Esophagus muscularis mucosa (tissue), 4 donors: ENCODE results near the gene AATK.

ENCODE experiments used
- CTCF ChIP-seq, 3 experiments: fragments of 200-600 bp in 2 of 3; fragments of 450-650 bp in 1 of 3; sonication (generic) in 2 of 3; IDR thresholded peaks; one replicate each; pipeline ENCODE4 v1.5.1; 2017 to 2019; ENCODE audit warnings: antibody characterized with exemption in 3 of 3, mild to moderate bottlenecking in 2 of 3, moderate library complexity in 1 of 3
- EP300 ChIP-seq: sonication (generic); formaldehyde crosslinking; IDR thresholded peaks from one replicate; pipeline ENCODE4 v1.6.1; 2017; ENCODE audit warnings: antibody characterized with exemption
- POLR2A ChIP-seq: fragments of 450-650 bp; IDR thresholded peaks from one replicate; pipeline ENCODE4 v1.6.1; 2017; ENCODE audit warnings: antibody characterized with exemption, moderate library complexity, mild to moderate bottlenecking, low read depth
- POLR2AphosphoS5 ChIP-seq, 2 donors: sonication (generic); formaldehyde crosslinking; IDR thresholded peaks; one replicate each; pipeline ENCODE4 v1.6.1; 2017; ENCODE audit warnings: antibody characterized with exemption in 2 of 2

- TF ChIP-seq CTCF (IDR thresholded peaks at IDR 0.05), result no peak
- TF ChIP-seq POLR2A, result no peak
- no peak for TF ChIP-seq EP300
- no peak for TF ChIP-seq POLR2AphosphoS5 (IDR thresholded peaks at IDR 0.05)
Measured at GRCh38 chr17:81143200-81143527, 22.9 kb downstream of the AATK start.
